ENCODE results near the gene CNN3. TPM values are rescaled to one million over a fixed set of nuclear protein-coding genes. Genes with fewer than 3 reads are reported as not detected.
A peak's percentile ranks its signal among the peaks of the same experiment; 100 is the strongest.

The CNN3 gene
- total RNA-seq, result 1 to 10 TPM; 3.5 to 4.6 TPM

GRCh38 chr1:94926915-94927404 is at the start of gene CNN3:
Gene CNN3, minus strand, starts transcription at chr1:94927110. Its CDS starts 216 bp downstream, at chr1:94926894.
- Mint-ChIP-seq H3K27ac (peak within 1 kb of the TSS; percentile 45), H3K9me3 (ENCODE audit: low read depth) (no peaks in the 10 kb centered on the region), H3K27me3 (peaks cover 48% of the 10 kb centered on the region), H3K4me3 (peak within 1 kb of the TSS; percentile 64), H3K4me1 (peaks cover 9% of the 10 kb centered on the region), H3K36me3 (peaks cover 2% of the 10 kb centered on the region)
- CTCF ChIA-PET, result interaction anchor here (1.0 kb wide), 1 partner anchor 72 kb away, joined by 3 read pairs; no protein-coding TSS in a partner anchor
- ATAC-seq (peak; percentile 88), DNase-seq (peak; percentile 58)

- CTCF ChIA-PET, result interaction anchor here (0.5 kb wide), 1 partner anchor 26 kb away, joined by 3 read pairs; no protein-coding TSS in a partner anchor
- ATAC-seq (no peak), DNase-seq (no peak)
- H3K27ac Mint-ChIP-seq, result no peak overlapping the region
- H3K27me3 Mint-ChIP-seq, result no peaks in the 10 kb centered on the region
- no peak overlapping the region for H3K4me3 Mint-ChIP-seq
- no peaks in the 10 kb centered on the region for H3K9me3 Mint-ChIP-seq (ENCODE audit: low read depth)
- H3K36me3 Mint-ChIP-seq, result no peaks in the 10 kb centered on the region
- no peaks in the 10 kb centered on the region for H3K4me1 Mint-ChIP-seq
Observed at GRCh38 chr1:94974824-94975223, 47.9 kb upstream of the CNN3 start.

GRCh38 chr1:94974241-94974640 is 47.3 kb upstream of the CNN3 start:
- Mint-ChIP-seq H3K9me3 (ENCODE audit: low read depth) (no peaks in the 10 kb centered on the region), H3K4me1 (no peaks in the 10 kb centered on the region), H3K36me3 (no peaks in the 10 kb centered on the region), H3K27ac (no peak overlapping the region), H3K4me3 (no peak overlapping the region), H3K27me3 (no peaks in the 10 kb centered on the region)
- CTCF ChIA-PET, result interaction anchor here (0.5 kb wide), 1 partner anchor 26 kb away, joined by 3 read pairs; no protein-coding TSS in a partner anchor
- DNase-seq, result no peak
- no peak for ATAC-seq

- H3K4me1 Mint-ChIP-seq, result no peaks in the 10 kb centered on the region
- DNase-seq, result no peak
- no peaks in the 10 kb centered on the region for H3K27me3 Mint-ChIP-seq
- CTCF ChIA-PET, result no interaction called here
- no peak for ATAC-seq
- H3K9me3 Mint-ChIP-seq (ENCODE audit: low read depth), result no peaks in the 10 kb centered on the region
- no peak overlapping the region for H3K27ac Mint-ChIP-seq
- H3K36me3 Mint-ChIP-seq, result no peaks in the 10 kb centered on the region
- no peak overlapping the region for H3K4me3 Mint-ChIP-seq
Observed at GRCh38 chr1:94973309-94973922, 46.5 kb upstream of the CNN3 start.

- Mint-ChIP-seq H3K9me3 (ENCODE audit: low read depth) (no peaks in the 10 kb centered on the region), H3K27me3 (no peaks in the 10 kb centered on the region), H3K4me3 (no peak overlapping the region), H3K27ac (no peak overlapping the region), H3K36me3 (no peaks in the 10 kb centered on the region), H3K4me1 (no peaks in the 10 kb centered on the region)
- no peak for ATAC-seq
- CTCF ChIA-PET, result no interaction called here
- no peak for DNase-seq
Observed at GRCh38 chr1:94971491-94971924, 44.6 kb upstream of the CNN3 start.

- ATAC-seq (no peak), DNase-seq (no peak)
- Mint-ChIP-seq H3K4me3 (no peak overlapping the region), H3K36me3 (no peaks in the 10 kb centered on the region), H3K27ac (no peak overlapping the region), H3K27me3 (no peaks in the 10 kb centered on the region), H3K9me3 (ENCODE audit: low read depth) (no peaks in the 10 kb centered on the region), H3K4me1 (no peaks in the 10 kb centered on the region)
- CTCF ChIA-PET, result no interaction called here
Observed at GRCh38 chr1:94970783-94971182, 43.9 kb upstream of the CNN3 start.

- H3K27ac Mint-ChIP-seq, result no peak overlapping the region
- ATAC-seq, result no peak
- CTCF ChIA-PET, result no interaction called here
- H3K4me3 Mint-ChIP-seq, result no peak overlapping the region
- no peaks in the 10 kb centered on the region for H3K36me3 Mint-ChIP-seq
- H3K27me3 Mint-ChIP-seq, result no peaks in the 10 kb centered on the region
- H3K4me1 Mint-ChIP-seq, result no peaks in the 10 kb centered on the region
- DNase-seq, result no peak
- no peaks in the 10 kb centered on the region for H3K9me3 Mint-ChIP-seq (ENCODE audit: low read depth)
Observed at GRCh38 chr1:94969137-94969536, 42.2 kb upstream of the CNN3 start.

GRCh38 chr1:94966033-94966432 is 39.1 kb upstream of the CNN3 start:
- ATAC-seq (no peak), DNase-seq (no peak)
- Mint-ChIP-seq H3K27me3 (no peaks in the 10 kb centered on the region), H3K4me3 (no peak overlapping the region), H3K4me1 (peaks cover 9% of the 10 kb centered on the region), H3K9me3 (ENCODE audit: low read depth) (no peaks in the 10 kb centered on the region), H3K36me3 (no peaks in the 10 kb centered on the region), H3K27ac (no peak overlapping the region)
- CTCF ChIA-PET, result no interaction called here

GRCh38 chr1:94963864-94964263 is 37.0 kb upstream of the CNN3 start:
- H3K36me3 Mint-ChIP-seq, result no peaks in the 10 kb centered on the region
- ATAC-seq, result no peak
- peaks cover 9% of the 10 kb centered on the region for H3K4me1 Mint-ChIP-seq
- no peaks in the 10 kb centered on the region for H3K27me3 Mint-ChIP-seq
- H3K4me3 Mint-ChIP-seq, result no peak overlapping the region
- no peaks in the 10 kb centered on the region for H3K9me3 Mint-ChIP-seq (ENCODE audit: low read depth)
- no peak overlapping the region for H3K27ac Mint-ChIP-seq
- no peak for DNase-seq
- CTCF ChIA-PET, result interaction anchor here (0.6 to 1.3 kb wide), 2 partner anchors 79 to 108 kb away, joined by 3 to 5 read pairs; no protein-coding TSS in a partner anchor

GRCh38 chr1:94962409-94963265 is 35.7 kb upstream of the CNN3 start:
- Mint-ChIP-seq H3K4me1 (peaks cover 9% of the 10 kb centered on the region), H3K4me3 (peak overlapping the region; percentile 75), H3K36me3 (no peaks in the 10 kb centered on the region), H3K9me3 (ENCODE audit: low read depth) (no peaks in the 10 kb centered on the region), H3K27me3 (no peaks in the 10 kb centered on the region), H3K27ac (peak overlapping the region; percentile 87)
- CTCF ChIA-PET, result interaction anchor here (1.7 kb wide), 1 partner anchor 81 kb away, joined by 5 read pairs; no protein-coding TSS in a partner anchor
- DNase-seq (peak; percentile 62), ATAC-seq (peak; percentile 86)

GRCh38 chr1:94961988-94962387 is 35.1 kb upstream of the CNN3 start:
- no peak overlapping the region for H3K4me3 Mint-ChIP-seq
- no peaks in the 10 kb centered on the region for H3K9me3 Mint-ChIP-seq (ENCODE audit: low read depth)

GRCh38 chr1:94961582-94961981 is 34.7 kb upstream of the CNN3 start:
- Mint-ChIP-seq H3K27ac (no peak overlapping the region), H3K4me1 (peaks cover 9% of the 10 kb centered on the region), H3K36me3 (no peaks in the 10 kb centered on the region), H3K27me3 (no peaks in the 10 kb centered on the region), H3K9me3 (ENCODE audit: low read depth) (no peaks in the 10 kb centered on the region), H3K4me3 (no peak overlapping the region)
- CTCF ChIA-PET, result interaction anchor here (0.7 to 1.7 kb wide), 5 partner anchors 20 to 272 kb away, joined by 3 to 12 read pairs (median 3); partner anchors contain the start of genes ALG14 and RWDD3
- ATAC-seq (no peak), DNase-seq (no peak)

More at GRCh38 chr1:94961988-94962387, 35.1 kb upstream of the CNN3 start:
- CTCF ChIA-PET, result interaction anchor here (0.7 to 1.7 kb wide), 3 partner anchors 21 to 111 kb away, joined by 3 to 5 read pairs (median 3); partner anchors contain the start of gene ALG14
- Mint-ChIP-seq H3K4me1 (peaks cover 9% of the 10 kb centered on the region), H3K27ac (no peak overlapping the region), H3K36me3 (no peaks in the 10 kb centered on the region), H3K27me3 (no peaks in the 10 kb centered on the region)
- DNase-seq (no peak), ATAC-seq (no peak)

GRCh38 chr1:94958081-94958480 is 31.2 kb upstream of the CNN3 start:
- ATAC-seq (no peak), DNase-seq (no peak)
- Mint-ChIP-seq H3K4me1 (peaks cover 8% of the 10 kb centered on the region), H3K4me3 (no peak overlapping the region), H3K36me3 (no peaks in the 10 kb centered on the region), H3K9me3 (ENCODE audit: low read depth) (no peaks in the 10 kb centered on the region), H3K27me3 (no peaks in the 10 kb centered on the region), H3K27ac (no peak overlapping the region)
- CTCF ChIA-PET, result no interaction called here

Measured in activated CD8-positive, alpha-beta memory T cell treated with anti-CD3 and anti-CD28 coated beads, Interleukin-2, amount 10 ng/mL, durations not matched to agents 7 days and 5 days (primary cell).